Measurements from ENCODE around the gene CCND1. TPM values are rescaled to one million over a fixed set of nuclear protein-coding genes. Genes with fewer than 3 reads are reported as not detected.

The CCND1 gene
- total and polyA plus RNA-seq, 2 of the 8 experiments (the other 6 are each of a cell fraction or from before 2014, with no cell fraction given) = 64.5 to 170 TPM

DNA sequence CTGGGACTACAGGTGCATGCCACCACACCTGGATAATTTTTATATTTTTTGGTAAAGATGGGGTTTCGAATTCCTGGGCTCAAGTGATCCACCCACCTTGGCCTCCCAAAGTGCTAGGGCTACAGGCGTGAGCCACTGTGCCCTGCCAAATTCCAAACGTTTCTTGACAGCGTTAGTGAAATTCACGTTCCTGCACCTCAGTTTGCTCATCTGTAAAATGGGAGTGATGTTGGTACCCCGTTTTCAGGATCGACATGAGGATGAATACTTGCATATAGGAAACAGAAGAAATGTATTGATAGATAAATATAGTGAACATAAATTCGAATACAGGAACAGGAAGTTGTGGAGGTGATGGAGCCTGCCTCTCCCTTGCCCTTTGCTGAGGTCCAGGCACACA, 44.4 kb downstream of the CCND1 start:
- FAIRE-seq (no peak), DNase-seq (ENCODE audit: low read depth in 1 of 2, low spot score in 2 of 2) (no peak)
- Histone ChIP-seq H3K4ac (replicated peaks; ENCODE audit: insufficient read length, low read depth, low read length) (no peak overlapping the region), H2BK12ac (ENCODE audit: low read depth, low read length) (peak overlapping the region; percentile 17; the same call in 1 of the 2 replicates), H3K9me3 (ENCODE audit: insufficient read depth in 2 of 2, low read depth in 1 of 2, low read length in 1 of 2) (no peaks in the 10 kb centered on the region; a peak in 1 of 4 replicates), H3K23me2 (ENCODE audit: low read depth, low read length) (peaks cover 3% of the 10 kb centered on the region; the same call in 1 of the 2 replicates), H3K4me3 (ENCODE audit: extremely low read depth in 1 of 4, insufficient read depth in 2 of 4, low read depth in 3 of 4, low read length in 4 of 4) (peak overlapping the region in 1 of 4 experiments; percentile 48; a peak in 2 of 8 replicates), H3K27ac (ENCODE audit: low read depth, low read length) (no peak overlapping the region), H2BK15ac (ENCODE audit: low read length) (no peak overlapping the region), H3K56ac (replicated peaks; ENCODE audit: insufficient read length, low read depth, low read length) (no peak overlapping the region), H4K5ac (ENCODE audit: insufficient read length, low read depth, low read length) (no peak overlapping the region), H2BK120ac (replicated peaks; ENCODE audit: low read depth, low read length) (no peak overlapping the region), H3K79me2 (ENCODE audit: control insufficient read depth in 1 of 2, insufficient read depth in 2 of 2, low read length in 2 of 2) (no peaks in the 10 kb centered on the region), H3K36me3 (ENCODE audit: control insufficient read depth in 2 of 4, insufficient read depth in 4 of 4, low read length in 3 of 4) (no peaks in the 10 kb centered on the region), H3K9ac (replicated peaks in 1 of 4; ENCODE audit: extremely low read depth in 1 of 4, low read depth in 3 of 4, low read length in 3 of 4) (no peak overlapping the region), H2AK5ac (ENCODE audit: low read depth, low read length) (no peak overlapping the region), H3K18ac (ENCODE audit: extremely low read depth, low read length) (no peak overlapping the region), H2BK5ac (ENCODE audit: low read depth, low read length) (0 out of 2 replicates have a peak overlapping the region, but pooled peaks have one; percentile 30), H4K8ac (ENCODE audit: extremely low read depth, insufficient read depth, low read length) (no peak overlapping the region), H4K91ac (replicated peaks; ENCODE audit: insufficient read length, low read length) (no peak overlapping the region), H4K20me1 (replicated peaks in 1 of 2; ENCODE audit: control insufficient read depth in 1 of 2, insufficient read depth in 2 of 2, low read length in 2 of 2) (peaks cover 0 to 3% of the 10 kb centered on the region in 2 experiments), H3K14ac (ENCODE audit: insufficient read length) (no peak overlapping the region), H2AFZ (ENCODE audit: low read length) (peak overlapping the region; percentile 57; the same call in 1 of the 2 replicates), H2BK20ac (ENCODE audit: low read length) (no peak overlapping the region), H3K27me3 (replicated peaks in 1 of 4; ENCODE audit: control insufficient read depth in 3 of 4, extremely low read depth in 1 of 4, insufficient read depth in 3 of 4, low read length in 3 of 4) (peaks cover 0 to 6% (median 3%) of the 10 kb centered on the region in 4 experiments; a peak in 4 of 7 replicates), H3K23ac (ENCODE audit: insufficient read length) (no peak overlapping the region), H3K79me1 (ENCODE audit: low read depth, low read length) (no peaks in the 10 kb centered on the region), H3K4me2 (ENCODE audit: insufficient read depth in 1 of 2, low read depth in 2 of 2, low read length in 2 of 2) (peak overlapping the region in 1 of 2 experiments; percentile 68; a peak in 2 of 4 replicates), H3K4me1 (replicated peaks in 1 of 4; ENCODE audit: control insufficient read depth in 3 of 4, insufficient read depth in 4 of 4, low read length in 3 of 4) (no peaks in the 10 kb centered on the region; a peak in 1 of 7 replicates)
- POLR2A ChIA-PET (ENCODE audit: partially characterized antibody) = interaction anchor here (3.1 kb wide), 1 partner anchor 15 kb away, joined by 8 read pairs; no protein-coding TSS in a partner anchor
- CTCF ChIA-PET (ENCODE audit: partially characterized antibody) = interaction anchor here (0.5 to 4.4 kb wide), 18 partner anchors 11 to 312 kb away, joined by 3 to 29 read pairs (median 5); partner anchors contain the start of gene LTO1
- WGBS, 2 experiments (ENCODE audit: extremely low coverage in 1 of 2, insufficient coverage in 1 of 2, insufficient read length in 1 of 2, insufficient replicate concordance in 2 of 2, low coverage in 1 of 2, low lambda C conversion rate in 2 of 2, missing lambda C conversion rate in 1 of 2) = 72% methylated on average over 8 of the region's 8 CpGs; no CpG with 5 or more reads in 1 of the 2 experiments
- TF ChIP-seq RNF2 (IDR thresholded peaks at IDR 0.05; ENCODE audit: borderline replicate concordance, low read depth, low read length, missing control alignments, poor library complexity, severe bottlenecking) = no peak
- TF ChIP-seq USF2 (IDR thresholded peaks at IDR 0.05; ENCODE audit: low read length) = no peak
- TF ChIP-seq SAP30 (IDR thresholded peaks at IDR 0.05; ENCODE audit: insufficient read depth, insufficient replicate concordance, low read length) = no peak
- TF ChIP-seq ATF2 (IDR thresholded peaks at IDR 0.05; ENCODE audit: low read length) = no peak
- TF ChIP-seq KDM1A (IDR thresholded peaks at IDR 0.05; ENCODE audit: borderline replicate concordance, low read length) = peak; percentile 87
- TF ChIP-seq TCF12 (IDR thresholded peaks at IDR 0.05; ENCODE audit: low read depth, low read length) = no peak

All from H1 (cell line).